GM12801 (cell line): ENCODE measurements around the gene SIK3.

Source experiments
- CTCF ChIP-seq: IDR thresholded peaks from one replicate; pipeline ENCODE4 v1.5.1; 2011; ENCODE audit warnings: control low read depth; ENCODE audit not compliant: insufficient read length; ENCODE audit errors: extremely low read depth

The SIK3 gene

GRCh38 chr11:116984186-116984585 lies 114.0 kb downstream of the SIK3 start:
- TF ChIP-seq CTCF = no peak

GRCh38 chr11:116981266-116981885 lies 116.9 kb downstream of the SIK3 start:
- no peak for TF ChIP-seq CTCF

- no peak for TF ChIP-seq CTCF
Observed at GRCh38 chr11:116980136-116980793, 118.0 kb downstream of the SIK3 start.

- TF ChIP-seq CTCF = no peak
Observed at GRCh38 chr11:116976941-116977570, 121.2 kb downstream of the SIK3 start.

- no peak for TF ChIP-seq CTCF
Observed at GRCh38 chr11:116975661-116976060, 122.6 kb downstream of the SIK3 start.

GRCh38 chr11:116973270-116973669 lies 125.0 kb downstream of the SIK3 start:
- TF ChIP-seq CTCF = no peak

GRCh38 chr11:116972691-116973090 lies 125.5 kb downstream of the SIK3 start:
- TF ChIP-seq CTCF = no peak
